GM19372 (cell line): ENCODE data around the gene FAM184A.
"Not testable (repeated sequence)": the region's sequence is repeated elsewhere in the genome, so short reads cannot be mapped to it uniquely, and the experiment has no call there.

Experiments used
- ATAC-seq: cut with Tn5 transposase; IDR thresholded peaks from one replicate; pipeline ENCODE4 v1.9.1; 2021; ENCODE audit warnings: mild to moderate bottlenecking, low read depth, moderate library complexity; ENCODE audit not compliant: unreplicated experiment

FAM184A gene

GRCh38 chr6:119078376-119079282 lies at the start of gene FAM184A:
TSS of gene FAM184A (minus strand) at chr6:119078664. CDS start at chr6:119078299, 365 bp downstream.
- peak; percentile 70 for ATAC-seq

GRCh38 chr6:119127627-119128026 lies 49.2 kb upstream of the FAM184A start:
- no peak for ATAC-seq

GRCh38 chr6:119126826-119127225 lies 48.4 kb upstream of the FAM184A start:
- no peak for ATAC-seq

GRCh38 chr6:119126140-119126539 lies 47.7 kb upstream of the FAM184A start:
- no peak for ATAC-seq

GRCh38 chr6:119125576-119125975 lies 47.1 kb upstream of the FAM184A start:
- ATAC-seq, result no peak

- no peak for ATAC-seq
Observed at GRCh38 chr6:119124079-119124824, 45.8 kb upstream of the FAM184A start.

GRCh38 chr6:119122336-119122735 lies 43.9 kb upstream of the FAM184A start:
- ATAC-seq, result no peak

- no peak for ATAC-seq
Observed at GRCh38 chr6:119121367-119121766, 42.9 kb upstream of the FAM184A start.

GRCh38 chr6:119119989-119120388 lies 41.5 kb upstream of the FAM184A start:
- no peak for ATAC-seq

- not testable (repeated sequence) for ATAC-seq
Observed at GRCh38 chr6:119119062-119119461, 40.6 kb upstream of the FAM184A start.

GRCh38 chr6:119116712-119117281 lies 38.3 kb upstream of the FAM184A start:
- no peak for ATAC-seq

GRCh38 chr6:119113961-119114360 lies 35.5 kb upstream of the FAM184A start:
- ATAC-seq, result no peak

GRCh38 chr6:119112812-119113530 lies 34.5 kb upstream of the FAM184A start:
- no peak for ATAC-seq

- ATAC-seq, result no peak
Observed at GRCh38 chr6:119110601-119111548, 32.4 kb upstream of the FAM184A start.

GRCh38 chr6:119109654-119110325 lies 31.3 kb upstream of the FAM184A start:
- no peak for ATAC-seq

- no peak for ATAC-seq
Observed at GRCh38 chr6:119108076-119108475, 29.6 kb upstream of the FAM184A start.

GRCh38 chr6:119105282-119105681 lies 26.8 kb upstream of the FAM184A start:
- ATAC-seq, result no peak

GRCh38 chr6:119102901-119103300 lies 24.4 kb upstream of the FAM184A start:
- no peak for ATAC-seq

GRCh38 chr6:119100115-119100514 lies 21.7 kb upstream of the FAM184A start:
- ATAC-seq, result no peak
